IMR-90 (cell line): ENCODE results near the gene EPC2. TPM values are rescaled to one million over a fixed set of nuclear protein-coding genes. Genes with fewer than 3 reads are reported as not detected.

ENCODE experiments used
- ATAC-seq: fragments of 200-7000 bp; cut with Tn5 transposase; 2 replicates; pipeline ENCODE4 v1.9.1; 2020; ENCODE audit warnings: low read depth, mild to moderate bottlenecking, moderate library complexity
- BruUV-seq: library from RNA; stranded (reverse); fragments of 400-500 nt; replicated peaks from 2 replicates; lab custom pipeline; 2021; lab: Mats Ljungman, UMichigan
- CTCF ChIA-PET: fragments of 300-600 bp; formaldehyde crosslinking; extraction: SDS; loops from one replicate; lab custom pipeline; 2021; ENCODE audit warnings: antibody characterized with exemption; lab: Yijun Ruan, JAX
- POLR2A ChIA-PET: fragments of 300-600 bp; sonication (Branson Sonifier 250); formaldehyde crosslinking; loops from one replicate; lab custom pipeline; 2022; ENCODE audit warnings: antibody characterized with exemption; ENCODE audit not compliant: unreplicated experiment; lab: Charles Lee
- DNase-seq: peaks from one replicate; pipeline ENCODE4 v3.0.0; 2013
- H2AFZ ChIP-seq: replicated peaks from 2 replicates; pipeline ENCODE3; 2013; ENCODE audit warnings: low read length, mild to moderate bottlenecking; ENCODE audit not compliant: poor library complexity
- H2AK5ac ChIP-seq: 2 replicates; pipeline ENCODE4 v1.6.1; 2013; ENCODE audit warnings: low read depth, low read length, inconsistent platforms
- H2AK9ac ChIP-seq: replicated peaks from 2 replicates; pipeline ENCODE3; 2013; ENCODE audit warnings: mild to moderate bottlenecking, low read depth, low read length, moderate library complexity; ENCODE audit not compliant: poor library complexity
- H2BK120ac ChIP-seq: 2 replicates; pipeline ENCODE4 v1.6.1; 2013; ENCODE audit warnings: low read depth, low read length, inconsistent platforms
- H2BK15ac ChIP-seq: 3 replicates; pipeline ENCODE4 v1.6.1; 2013; ENCODE audit warnings: low read depth, low read length, inconsistent platforms
- H2BK20ac ChIP-seq: 2 replicates; pipeline ENCODE4 v1.6.1; 2013; ENCODE audit warnings: low read depth, mild to moderate bottlenecking, inconsistent platforms, low read length, moderate library complexity
- H2BK5ac ChIP-seq: 2 replicates; pipeline ENCODE4 v1.6.1; 2013; ENCODE audit warnings: mild to moderate bottlenecking, low read depth, low read length, inconsistent platforms; ENCODE audit not compliant: poor library complexity, severe bottlenecking
- H3K14ac ChIP-seq: replicated peaks from 2 replicates; pipeline ENCODE4 v1.6.1; 2013; ENCODE audit warnings: low read depth, low read length, inconsistent platforms
- H3K18ac ChIP-seq: 2 replicates; pipeline ENCODE4 v1.6.1; 2013; ENCODE audit warnings: low read depth, low read length, control low read depth
- H3K23ac ChIP-seq: 2 replicates; pipeline ENCODE4 v1.6.1; 2013; ENCODE audit warnings: low read depth, low read length, inconsistent platforms
- H3K27ac ChIP-seq: 2 replicates; pipeline ENCODE4 v1.5.1; 2013; ENCODE audit warnings: mild to moderate bottlenecking, control low read depth, low read length; ENCODE audit not compliant: insufficient read depth
- H3K27me3 ChIP-seq: 2 replicates; pipeline ENCODE4 v1.6.1; 2013; ENCODE audit warnings: low read length; ENCODE audit not compliant: control insufficient read depth, insufficient read depth
- H3K36me3 ChIP-seq: 2 replicates; pipeline ENCODE4 v1.6.1; 2013; ENCODE audit warnings: low read length, mixed read lengths; ENCODE audit not compliant: control insufficient read depth, insufficient read depth
- H3K4ac ChIP-seq: 2 replicates; pipeline ENCODE4 v1.6.1; 2013; ENCODE audit warnings: low read depth, low read length, inconsistent platforms
- H3K4me1 ChIP-seq: 2 replicates; pipeline ENCODE4 v1.6.1; 2013; ENCODE audit warnings: low read length, mixed read lengths; ENCODE audit not compliant: control insufficient read depth, insufficient read depth
- H3K4me2 ChIP-seq: 2 replicates; pipeline ENCODE4 v1.6.1; 2013; ENCODE audit warnings: low read depth, mild to moderate bottlenecking, control low read depth, low read length, moderate library complexity
- H3K4me3 ChIP-seq: 2 replicates; pipeline ENCODE4 v1.5.1; 2013; ENCODE audit warnings: low read depth, mild to moderate bottlenecking, control low read depth, low read length, moderate library complexity; ENCODE audit not compliant: insufficient read depth
- H3K56ac ChIP-seq: 2 replicates; pipeline ENCODE4 v1.6.1; 2013; ENCODE audit warnings: low read length, inconsistent platforms; ENCODE audit not compliant: insufficient read depth; ENCODE audit errors: extremely low read depth
- H3K79me1 ChIP-seq, 2 experiments: 2 replicates each; pipeline ENCODE4 v1.6.1; 2013; ENCODE audit warnings: low read length in 2 of 2, inconsistent platforms in 1 of 2, low read depth in 1 of 2
- H3K9ac ChIP-seq: 2 replicates; pipeline ENCODE4 v1.6.1; 2013; ENCODE audit warnings: low read depth, low read length, control low read depth
- H3K9me1 ChIP-seq: 2 replicates; pipeline ENCODE4 v1.6.1; 2013; ENCODE audit warnings: low read length, inconsistent platforms; ENCODE audit not compliant: insufficient read depth
- H3K9me3 ChIP-seq: 2 replicates; pipeline ENCODE4 v1.6.1; 2013; ENCODE audit warnings: low read length; ENCODE audit not compliant: control insufficient read depth, insufficient read depth
- H4K20me1 ChIP-seq: 2 replicates; pipeline ENCODE4 v1.6.1; 2013; ENCODE audit warnings: low read length, inconsistent platforms; ENCODE audit not compliant: insufficient read depth
- H4K5ac ChIP-seq: 2 replicates; pipeline ENCODE4 v1.6.1; 2013; ENCODE audit warnings: mild to moderate bottlenecking, low read depth, low read length, control low read depth
- H4K8ac ChIP-seq, 2 experiments: 2 replicates each; pipeline ENCODE4 v1.6.1; 2013; ENCODE audit warnings: low read depth in 2 of 2, low read length in 2 of 2, control low read depth in 1 of 2, inconsistent platforms in 1 of 2
- H4K91ac ChIP-seq: 2 replicates; pipeline ENCODE4 v1.6.1; 2013; ENCODE audit warnings: low read depth, low read length, inconsistent platforms; ENCODE audit not compliant: insufficient read depth
- CEBPB ChIP-seq: IDR thresholded peaks from 2 replicates; pipeline ENCODE4 v1.6.1; 2012; ENCODE audit warnings: low read depth, low read length, improper control_type of control experiment
- CHD1 ChIP-seq: IDR thresholded peaks from 2 replicates; pipeline ENCODE4 v1.6.1; 2012; ENCODE audit warnings: low read depth, low read length, improper control_type of control experiment
- MAFK ChIP-seq: IDR thresholded peaks from 2 replicates; pipeline ENCODE4 v1.6.1; 2012; ENCODE audit warnings: low read depth, low read length, improper control_type of control experiment
- MAZ ChIP-seq: IDR thresholded peaks from 2 replicates; pipeline ENCODE4 v1.6.1; 2012; ENCODE audit warnings: low read depth, mild to moderate bottlenecking, low read length, improper control_type of control experiment, moderate library complexity, borderline replicate concordance
- POLR2A ChIP-seq: IDR thresholded peaks from 2 replicates; pipeline ENCODE4 v1.6.1; 2012; ENCODE audit warnings: mild to moderate bottlenecking, low read depth, low read length
- RCOR1 ChIP-seq: IDR thresholded peaks from 2 replicates; pipeline ENCODE4 v1.6.1; 2012; ENCODE audit warnings: mild to moderate bottlenecking, low read length, improper control_type of control experiment; ENCODE audit not compliant: insufficient replicate concordance
- SMC3 ChIP-seq: fragments of 150-350 bp; IDR thresholded peaks from 2 replicates; pipeline ENCODE4 v1.6.1; 2016; ENCODE audit warnings: low read depth, mild to moderate bottlenecking, antibody characterized with exemption, low read length, moderate library complexity
- USF2 ChIP-seq: fragments of 150-350 bp; IDR thresholded peaks from 2 replicates; pipeline ENCODE4 v1.6.1; 2017; ENCODE audit warnings: mild to moderate bottlenecking, antibody characterized with exemption, low read length, low read depth
- dilution Hi-C: fragments of 300-500 bp; cut with HindIII; formaldehyde crosslinking; loops from one replicate; pipeline ENCODE4 v1.14.3; 2018; ENCODE audit warnings: low sequenced_read_pairs; ENCODE audit not compliant: unreplicated experiment
- in situ Hi-C: fragments of 300-500 bp; cut with MboI; formaldehyde crosslinking; loops from 3 replicates; pipeline ENCODE4 v1.14.3; 2019; ENCODE audit warnings: low sequenced_read_pairs, inconsistent platforms, mixed read lengths
- intact Hi-C: fragments of 100-400 bp; cut with micrococcal nuclease; formaldehyde crosslinking; loops from 2 replicates; pipeline ENCODE4 v1.10.0; 2022
- polyA plus RNA-seq, 3 experiments: library from polyadenylated mRNA; depleted of rRNA; stranded (reverse); fragments of >200 nt; gene quantifications; 2 replicates each; pipeline ENCODE4 v1.2.3, GENCODE V29; 2012; ENCODE audit warnings: low replicate concordance in 1 of 3
- total RNA-seq: library from RNA; depleted of rRNA; stranded (reverse); fragments of >200 nt; gene quantifications from 2 replicates; pipeline ENCODE4 v1.2.3, GENCODE V29; 2012

The EPC2 gene
- total and polyA plus RNA-seq, 2 of the 4 experiments (the other 2 are of a cell fraction), result 10.6 to 22.6 TPM

GRCh38 chr2:148649936-148650335, 5.4 kb downstream of the EPC2 start:
- BruUV-seq, result no TSS peak
- no peak overlapping the region for H3K4ac ChIP-seq
- no peak for ATAC-seq
- no peak for DNase-seq
- H3K4me1 ChIP-seq, result no peaks in the 10 kb centered on the region
- no peak overlapping the region for H4K8ac ChIP-seq
- no peak overlapping the region for H2AK9ac ChIP-seq
- no peaks in the 10 kb centered on the region for H3K36me3 ChIP-seq
- H3K14ac ChIP-seq, result no peak overlapping the region
- no peak overlapping the region for H3K56ac ChIP-seq
- no peak overlapping the region for H3K4me2 ChIP-seq
- H2BK5ac ChIP-seq, result no peak overlapping the region
- H2AFZ ChIP-seq, result no peak overlapping the region
- peaks cover 8 to 39% of the 10 kb centered on the region in 2 experiments for H3K79me1 ChIP-seq
- no peak overlapping the region for H2BK120ac ChIP-seq
- ChIA-PET CTCF (no interaction called here), POLR2A (no interaction called here)
- no peak overlapping the region for H2BK15ac ChIP-seq
- dilution Hi-C loops (no loop called here), in situ Hi-C loops (loop anchor here (25.0 kb wide), 3 partner anchors 312 to 912 kb away; no protein-coding TSS in a partner anchor), intact Hi-C loops (loop anchor here (2.0 to 10.0 kb wide), 5 partner anchors 23 to 915 kb away; partner anchors contain the start of gene KIF5C)
- no peak overlapping the region for H3K9ac ChIP-seq
- no peaks in the 10 kb centered on the region for H3K9me3 ChIP-seq
- no peak overlapping the region for H3K4me3 ChIP-seq
- H2BK20ac ChIP-seq, result no peak overlapping the region
- H3K18ac ChIP-seq, result no peak overlapping the region
- H4K91ac ChIP-seq, result no peak overlapping the region
- H3K27ac ChIP-seq, result no peak overlapping the region
- no peaks in the 10 kb centered on the region for H3K9me1 ChIP-seq
- TF ChIP-seq CHD1, result no peak
- TF ChIP-seq CEBPB, result no peak
- no peak for TF ChIP-seq MAFK
- TF ChIP-seq MAZ, result no peak
- no peak for TF ChIP-seq POLR2A
- no peak for TF ChIP-seq RCOR1
- TF ChIP-seq SMC3, result no peak
- no peak for TF ChIP-seq USF2
- no peak overlapping the region for H3K23ac ChIP-seq
- H2AK5ac ChIP-seq, result no peak overlapping the region
- no peaks in the 10 kb centered on the region for H3K27me3 ChIP-seq
- peaks cover 78% of the 10 kb centered on the region for H4K20me1 ChIP-seq
- no peak overlapping the region for H4K5ac ChIP-seq
